Measurements from ENCODE around the gene PBRM1. TPM values are rescaled to one million over a fixed set of nuclear protein-coding genes. Genes with fewer than 3 reads are reported as not detected.
"Not testable (repeated sequence)": the region's sequence is repeated elsewhere in the genome, so short reads cannot be mapped to it uniquely, and the experiment has no call there.

Gene PBRM1
- total RNA-seq, 1 donor: 100 TPM

DNA sequence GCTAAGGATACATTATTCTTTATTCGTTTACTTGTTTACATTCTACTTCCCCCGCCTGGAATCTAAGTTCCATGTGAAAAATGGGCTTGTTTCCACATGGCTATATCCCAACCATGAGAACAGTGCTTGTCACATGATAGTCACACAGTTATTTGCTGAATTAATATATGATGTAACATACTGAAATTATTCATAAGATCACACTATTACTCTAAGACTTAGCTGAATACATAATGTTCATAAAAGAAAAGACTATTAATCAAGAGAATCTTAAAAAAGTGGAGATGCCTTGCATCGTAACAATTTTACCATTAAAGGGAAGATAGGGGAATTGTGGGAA, 6.5 kb downstream of the PBRM1 start:
- DNase-seq (ENCODE audit: insufficient read length, low spot score, missing footprints): no peak
- peaks cover 41% of the 10 kb centered on the region for H3K36me3 ChIP-seq (ENCODE audit: insufficient read depth, low read length)
- H3K4me3 ChIP-seq (ENCODE audit: insufficient read depth, low read length): no peak overlapping the region
- TF ChIP-seq, protein P1, sequence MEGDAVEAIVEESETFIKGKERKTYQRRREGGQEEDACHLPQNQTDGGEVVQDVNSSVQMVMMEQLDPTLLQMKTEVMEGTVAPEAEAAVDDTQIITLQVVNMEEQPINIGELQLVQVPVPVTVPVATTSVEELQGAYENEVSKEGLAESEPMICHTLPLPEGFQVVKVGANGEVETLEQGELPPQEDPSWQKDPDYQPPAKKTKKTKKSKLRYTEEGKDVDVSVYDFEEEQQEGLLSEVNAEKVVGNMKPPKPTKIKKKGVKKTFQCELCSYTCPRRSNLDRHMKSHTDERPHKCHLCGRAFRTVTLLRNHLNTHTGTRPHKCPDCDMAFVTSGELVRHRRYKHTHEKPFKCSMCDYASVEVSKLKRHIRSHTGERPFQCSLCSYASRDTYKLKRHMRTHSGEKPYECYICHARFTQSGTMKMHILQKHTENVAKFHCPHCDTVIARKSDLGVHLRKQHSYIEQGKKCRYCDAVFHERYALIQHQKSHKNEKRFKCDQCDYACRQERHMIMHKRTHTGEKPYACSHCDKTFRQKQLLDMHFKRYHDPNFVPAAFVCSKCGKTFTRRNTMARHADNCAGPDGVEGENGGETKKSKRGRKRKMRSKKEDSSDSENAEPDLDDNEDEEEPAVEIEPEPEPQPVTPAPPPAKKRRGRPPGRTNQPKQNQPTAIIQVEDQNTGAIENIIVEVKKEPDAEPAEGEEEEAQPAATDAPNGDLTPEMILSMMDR (IDR thresholded peaks at IDR 0.05; ENCODE audit: extremely low read depth, low read depth, low read length): no peak
- H3K9me3 ChIP-seq (ENCODE audit: low read depth, low read length): no peaks in the 10 kb centered on the region
- H2AFZ ChIP-seq (ENCODE audit: low read length): no peak overlapping the region
- H3K27me3 ChIP-seq (ENCODE audit: insufficient read depth, low read length): no peaks in the 10 kb centered on the region
- peaks cover 74% of the 10 kb centered on the region for H3K79me2 ChIP-seq (ENCODE audit: insufficient read depth, low read length)
- peak overlapping the region; percentile 62 for H3K27ac ChIP-seq (ENCODE audit: low read depth, low read length)
- H4K20me1 ChIP-seq (ENCODE audit: insufficient read depth, low read length): no peaks in the 10 kb centered on the region
- peaks cover 28% of the 10 kb centered on the region for H3K4me1 ChIP-seq (ENCODE audit: insufficient read depth, low read length)
- no peak overlapping the region for H3K4me2 ChIP-seq (ENCODE audit: insufficient read depth, low read length)

DNA sequence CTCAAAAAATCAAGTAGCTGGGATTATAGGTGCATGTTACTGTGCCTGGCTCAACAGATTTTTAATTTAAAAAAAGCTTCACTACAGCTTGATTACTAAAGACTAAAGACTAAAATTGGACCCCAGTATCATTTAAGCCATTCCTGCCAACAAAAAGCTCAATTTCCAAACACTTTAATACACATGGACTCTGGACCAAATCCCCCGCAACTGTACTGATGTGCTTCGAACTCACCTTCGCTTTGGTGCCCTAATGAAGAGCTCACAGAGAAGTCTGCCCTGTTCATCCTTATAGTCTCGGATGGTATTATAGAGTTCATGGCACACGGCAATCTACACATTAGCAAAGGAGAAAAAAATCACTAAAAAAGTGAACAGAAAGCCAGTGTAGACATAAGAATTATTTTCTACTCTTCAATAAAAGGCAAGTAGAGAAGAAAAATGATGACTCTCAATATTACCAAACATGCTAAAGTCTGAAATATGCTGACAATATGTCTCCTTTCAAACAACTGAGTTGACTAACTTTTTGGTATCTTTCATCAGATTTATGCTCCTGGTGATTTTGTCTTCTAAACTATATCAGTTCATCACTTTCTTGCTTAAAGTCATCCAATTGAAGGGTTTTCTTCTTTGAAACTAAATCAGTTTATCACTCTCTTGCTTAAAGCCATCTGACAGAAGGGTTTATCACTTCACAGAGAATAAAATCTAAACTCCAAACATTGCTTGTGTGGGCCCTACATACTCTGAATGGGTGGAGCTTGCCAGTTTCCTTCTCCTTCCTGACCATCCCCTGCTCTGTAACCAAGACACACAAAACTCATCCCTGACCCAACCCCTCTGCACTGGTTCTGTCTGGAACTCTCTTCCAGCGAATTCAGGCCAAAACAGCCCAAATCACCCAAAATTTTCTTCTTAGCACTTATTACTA, 7.2 kb downstream of the PBRM1 start:
- H2AFZ ChIP-seq (ENCODE audit: low read length): no peak overlapping the region
- peaks cover 23% of the 10 kb centered on the region for H3K4me1 ChIP-seq (ENCODE audit: insufficient read depth, low read length)
- no peaks in the 10 kb centered on the region for H3K27me3 ChIP-seq (ENCODE audit: insufficient read depth, low read length)
- H3K4me2 ChIP-seq (ENCODE audit: insufficient read depth, low read length): no peak overlapping the region
- TF ChIP-seq, protein P1 (IDR thresholded peaks at IDR 0.05; ENCODE audit: extremely low read depth, low read depth, low read length): no peak
- H3K27ac ChIP-seq (ENCODE audit: low read depth, low read length): peak overlapping the region; percentile 62
- no peaks in the 10 kb centered on the region for H3K9me3 ChIP-seq (ENCODE audit: low read depth, low read length)
- no peak for DNase-seq (ENCODE audit: insufficient read length, low spot score, missing footprints)
- H3K4me3 ChIP-seq (ENCODE audit: insufficient read depth, low read length): no peak overlapping the region
- peaks cover 44% of the 10 kb centered on the region for H3K36me3 ChIP-seq (ENCODE audit: insufficient read depth, low read length)
- peaks cover 71% of the 10 kb centered on the region for H3K79me2 ChIP-seq (ENCODE audit: insufficient read depth, low read length)
- no peaks in the 10 kb centered on the region for H4K20me1 ChIP-seq (ENCODE audit: insufficient read depth, low read length)

GRCh38 chr3:52676201-52676600, 9.5 kb downstream of the PBRM1 start:
- H3K79me2 ChIP-seq (ENCODE audit: insufficient read depth, low read length): peaks cover 54% of the 10 kb centered on the region
- not testable (repeated sequence) for H3K27me3 ChIP-seq (ENCODE audit: insufficient read depth, low read length); H4K20me1 ChIP-seq (ENCODE audit: insufficient read depth, low read length); H2AFZ ChIP-seq (ENCODE audit: low read length); H3K27ac ChIP-seq (ENCODE audit: low read depth, low read length); H3K9me3 ChIP-seq (ENCODE audit: low read depth, low read length); H3K4me2 ChIP-seq (ENCODE audit: insufficient read depth, low read length); DNase-seq (ENCODE audit: insufficient read length, low spot score, missing footprints); H3K4me3 ChIP-seq (ENCODE audit: insufficient read depth, low read length)
- H3K36me3 ChIP-seq (ENCODE audit: insufficient read depth, low read length): peaks cover 56% of the 10 kb centered on the region
- H3K4me1 ChIP-seq (ENCODE audit: insufficient read depth, low read length): peaks cover 19% of the 10 kb centered on the region

- peak overlapping the region; percentile 97 for H3K27ac ChIP-seq (ENCODE audit: low read depth, low read length)
- H3K4me1 ChIP-seq (ENCODE audit: insufficient read depth, low read length): peaks cover 29% of the 10 kb centered on the region
- TF ChIP-seq, protein P1 (IDR thresholded peaks at IDR 0.05; ENCODE audit: extremely low read depth, low read depth, low read length): no peak
- no peaks in the 10 kb centered on the region for H3K9me3 ChIP-seq (ENCODE audit: low read depth, low read length)
- H3K4me2 ChIP-seq (ENCODE audit: insufficient read depth, low read length): peak overlapping the region; percentile 80
- no peaks in the 10 kb centered on the region for H4K20me1 ChIP-seq (ENCODE audit: insufficient read depth, low read length)
- H3K36me3 ChIP-seq (ENCODE audit: insufficient read depth, low read length): peaks cover 39% of the 10 kb centered on the region
- H3K79me2 ChIP-seq (ENCODE audit: insufficient read depth, low read length): peaks cover 35% of the 10 kb centered on the region
- no peak for DNase-seq (ENCODE audit: insufficient read length, low spot score, missing footprints)
- no peaks in the 10 kb centered on the region for H3K27me3 ChIP-seq (ENCODE audit: insufficient read depth, low read length)
- peak overlapping the region; percentile 34 for H3K4me3 ChIP-seq (ENCODE audit: insufficient read depth, low read length)
- H2AFZ ChIP-seq (ENCODE audit: low read length): no peak overlapping the region
Measured at GRCh38 chr3:52671676-52672075, 14.0 kb downstream of the PBRM1 start.

Data from osteoblast (primary cell).